ENCODE data around the gene SMURF1.

Gene SMURF1

GRCh38 chr7:99098286-99098823, 45.6 kb downstream of the SMURF1 start:
- no peak for DNase-seq (ENCODE audit: low read depth, low spot score)

DNA sequence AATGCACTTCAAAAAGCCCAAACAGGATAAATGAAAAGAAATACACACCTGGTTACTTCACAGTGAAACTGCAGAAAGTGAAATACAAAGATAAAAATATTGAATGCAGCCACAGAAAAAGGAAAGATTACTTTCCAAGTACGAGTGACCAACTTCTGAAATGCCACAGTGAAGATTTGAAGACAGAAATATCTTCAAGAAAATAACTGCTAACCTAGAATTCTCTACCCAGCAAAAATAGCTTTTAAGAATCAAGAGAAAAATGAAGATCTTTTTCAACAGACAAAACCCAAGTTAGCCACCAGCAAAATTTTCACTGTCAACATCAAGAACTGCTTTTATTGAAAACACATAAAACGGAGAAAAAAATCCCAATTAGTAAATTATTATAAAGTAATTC, 46.2 kb downstream of the SMURF1 start:
- no peak for DNase-seq (ENCODE audit: low read depth, low spot score)

DNA sequence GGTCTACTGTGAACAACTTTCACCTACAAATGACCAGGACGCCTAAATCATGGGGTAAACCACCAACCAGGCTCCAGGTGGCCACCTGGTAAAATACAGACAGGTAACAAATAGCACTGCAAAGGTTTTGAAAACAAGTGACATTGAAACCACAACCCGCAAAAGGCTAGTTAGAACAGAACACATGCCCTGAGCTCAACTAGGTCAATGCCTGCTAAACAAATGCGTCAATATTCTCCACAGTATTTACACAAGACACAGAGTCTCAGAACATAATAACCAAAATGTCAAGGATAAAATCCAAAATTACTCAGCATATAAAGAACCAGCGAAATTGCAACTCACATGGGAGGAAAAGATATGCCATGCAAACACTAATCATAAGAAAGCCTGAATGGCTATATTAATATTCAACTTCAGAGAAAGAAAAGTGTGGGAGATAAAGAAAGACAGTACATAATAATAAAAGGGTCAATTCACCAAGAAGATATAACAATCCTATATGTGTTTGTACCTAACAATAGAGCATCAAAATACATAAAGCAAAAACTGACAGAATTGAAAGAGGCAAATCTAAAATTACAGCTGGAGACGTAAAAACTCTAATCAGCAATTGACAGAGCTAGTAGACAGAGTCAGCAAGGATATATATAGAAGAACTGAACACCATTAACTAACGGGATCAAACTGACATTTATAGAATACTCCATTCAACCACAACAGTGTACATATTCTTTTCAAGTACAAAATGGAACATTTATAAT, 47.6 kb downstream of the SMURF1 start:
- DNase-seq (ENCODE audit: low read depth, low spot score): no peak

DNA sequence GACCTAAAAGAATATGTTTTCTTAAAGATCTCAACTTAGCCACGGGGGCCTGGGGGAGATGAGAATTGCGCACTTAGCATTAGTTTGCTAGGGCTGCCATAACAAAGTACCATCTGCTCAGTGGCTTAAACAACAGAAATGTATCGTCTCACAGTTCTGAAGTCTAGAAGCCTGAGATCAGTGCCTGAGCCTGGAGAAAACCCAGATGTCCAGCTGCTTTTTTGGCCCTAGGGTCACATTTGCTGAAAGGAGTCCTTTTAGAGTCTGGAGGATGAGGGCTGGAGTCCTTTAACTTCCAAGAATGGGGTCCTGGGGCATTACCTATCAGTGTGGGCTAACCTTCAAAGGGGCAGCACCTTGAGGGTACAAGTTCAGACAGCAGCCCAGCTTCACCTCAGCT, 48.2 kb downstream of the SMURF1 start:
- DNase-seq (ENCODE audit: low read depth, low spot score): no peak

DNA sequence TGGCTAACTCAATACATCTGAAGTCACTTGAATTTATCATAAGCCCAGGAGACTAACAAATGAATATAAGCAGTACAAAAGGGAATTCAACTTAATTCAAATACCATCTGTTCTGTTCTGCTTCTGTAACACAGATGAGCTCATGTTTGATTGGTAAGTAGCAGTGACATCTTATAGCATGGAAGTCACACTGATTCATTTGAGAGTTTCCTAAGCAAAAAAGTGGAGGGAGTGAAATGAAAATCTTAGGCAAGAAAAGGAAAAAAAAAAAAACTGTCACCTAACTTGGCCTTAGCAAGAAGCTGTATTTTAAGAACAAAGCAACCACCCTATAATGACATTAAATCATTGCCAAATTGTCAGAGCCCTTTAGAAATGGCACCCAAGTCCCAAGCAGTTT, 49.5 kb downstream of the SMURF1 start:
- no peak for DNase-seq (ENCODE audit: low read depth, low spot score)

GRCh38 chr7:99092064-99092720, 51.7 kb downstream of the SMURF1 start:
- no peak for DNase-seq (ENCODE audit: low read depth, low spot score)

DNA sequence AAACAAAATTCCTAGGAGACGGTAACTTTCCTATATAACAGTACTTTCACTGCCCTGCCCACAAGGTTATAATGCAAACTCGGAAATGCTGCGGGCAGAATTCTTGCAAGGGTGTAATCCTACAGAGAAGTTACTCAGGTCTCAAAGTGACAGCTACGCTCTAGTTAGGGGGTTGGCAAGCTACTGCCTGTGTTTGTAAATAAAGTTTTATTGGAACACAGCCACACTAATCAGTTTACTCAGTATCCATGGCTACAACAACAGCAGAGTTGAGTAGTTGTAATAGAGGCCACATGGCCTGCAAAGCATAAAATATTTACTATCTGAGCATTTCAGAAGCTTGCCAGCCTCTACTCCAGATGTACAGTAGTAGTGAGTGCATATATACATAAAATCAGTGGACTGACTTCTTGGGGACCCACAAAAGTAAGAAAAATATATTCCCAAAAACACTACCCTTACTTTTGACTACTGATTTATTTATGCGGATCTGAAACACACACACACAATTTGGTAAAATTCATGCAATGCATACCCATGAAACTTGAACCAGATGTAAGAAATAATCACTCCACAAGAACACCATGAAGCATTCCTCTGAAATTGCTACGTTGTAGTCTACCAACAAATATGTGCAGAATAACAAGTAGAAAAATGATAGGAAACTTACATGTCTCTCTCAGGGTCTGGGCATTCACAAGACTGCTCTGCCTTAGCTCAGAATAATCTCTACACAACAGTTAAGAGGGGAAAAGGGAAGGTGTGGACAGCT, 53.0 kb downstream of the SMURF1 start:
- DNase-seq (ENCODE audit: low read depth, low spot score): no peak

DNA sequence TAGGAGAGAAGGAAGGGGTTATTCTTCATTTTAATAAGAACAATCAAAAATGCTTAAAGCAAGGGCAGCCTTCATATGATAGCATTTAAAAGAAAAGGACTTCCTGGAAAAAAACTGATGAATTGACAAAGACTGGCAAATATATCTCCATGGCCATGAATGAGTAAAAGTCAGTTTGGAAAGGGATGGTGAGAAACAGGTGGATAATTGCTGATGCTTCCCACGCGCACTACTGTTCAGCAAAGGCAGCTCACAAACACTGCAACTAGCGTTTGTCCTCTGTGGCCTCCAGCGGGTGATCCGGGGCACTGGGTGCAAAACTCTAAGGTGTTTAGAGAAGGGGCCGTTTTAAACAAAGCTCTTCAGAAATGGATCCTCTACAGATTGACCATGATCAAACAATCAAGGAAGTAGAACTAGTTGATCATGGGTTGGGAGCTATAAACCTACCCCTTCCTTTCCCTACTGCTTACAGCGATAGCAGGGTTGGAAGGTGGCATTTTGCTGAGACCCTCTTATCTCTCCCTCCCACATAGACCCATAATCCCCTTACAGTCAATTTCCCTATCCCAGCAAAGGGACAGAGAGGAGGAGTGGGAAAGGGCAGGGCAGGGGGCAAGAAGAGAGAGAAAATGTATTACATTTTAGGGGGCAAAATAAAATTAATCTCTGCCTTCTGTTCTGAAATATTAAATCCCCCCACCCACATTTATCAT, 53.8 kb downstream of the SMURF1 start:
- no peak for DNase-seq (ENCODE audit: low read depth, low spot score)

GRCh38 chr7:99086944-99087343, 57.0 kb downstream of the SMURF1 start:
- DNase-seq (ENCODE audit: low read depth, low spot score): no peak

DNA sequence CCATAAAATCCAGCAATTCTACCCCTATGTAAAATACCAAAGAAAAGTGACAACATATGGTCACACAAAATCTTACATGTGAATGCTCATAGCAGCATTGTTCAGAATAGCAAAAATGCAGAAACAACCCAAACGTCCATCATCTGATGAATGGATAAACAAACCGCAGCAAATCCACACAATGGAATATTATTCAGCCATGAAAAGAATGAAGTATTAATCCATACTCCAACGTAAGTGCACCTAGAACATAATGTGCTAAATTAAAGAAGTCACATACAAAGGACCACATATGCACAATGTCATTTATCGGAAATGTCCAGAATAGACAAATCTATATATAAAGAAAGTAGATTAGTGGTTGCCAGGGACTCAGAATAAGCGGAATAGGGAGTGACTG, 57.4 kb downstream of the SMURF1 start:
- DNase-seq (ENCODE audit: low read depth, low spot score): no peak

DNA sequence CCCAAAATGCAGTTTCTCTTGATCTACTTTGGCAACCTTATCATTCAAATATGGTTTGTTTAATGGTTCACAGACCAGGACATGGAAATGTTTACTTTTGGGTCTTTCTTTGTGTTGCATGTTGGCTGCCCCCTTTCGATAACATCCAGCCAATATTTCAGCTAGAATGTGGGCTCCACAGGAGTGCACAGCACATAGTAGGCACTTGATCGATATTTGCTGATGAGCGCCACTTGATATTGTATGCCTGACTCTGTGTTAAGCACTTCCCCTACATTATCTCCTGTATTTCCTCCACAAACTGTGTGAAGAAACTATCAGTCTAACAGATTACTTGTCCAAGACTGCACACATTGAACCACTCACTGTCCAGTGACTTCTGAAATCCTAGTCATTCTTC, 60.2 kb downstream of the SMURF1 start:
- DNase-seq (ENCODE audit: low read depth, low spot score): no peak

- DNase-seq (ENCODE audit: low read depth, low spot score): no peak
Measured at GRCh38 chr7:99083068-99083651, 60.7 kb downstream of the SMURF1 start.

DNA sequence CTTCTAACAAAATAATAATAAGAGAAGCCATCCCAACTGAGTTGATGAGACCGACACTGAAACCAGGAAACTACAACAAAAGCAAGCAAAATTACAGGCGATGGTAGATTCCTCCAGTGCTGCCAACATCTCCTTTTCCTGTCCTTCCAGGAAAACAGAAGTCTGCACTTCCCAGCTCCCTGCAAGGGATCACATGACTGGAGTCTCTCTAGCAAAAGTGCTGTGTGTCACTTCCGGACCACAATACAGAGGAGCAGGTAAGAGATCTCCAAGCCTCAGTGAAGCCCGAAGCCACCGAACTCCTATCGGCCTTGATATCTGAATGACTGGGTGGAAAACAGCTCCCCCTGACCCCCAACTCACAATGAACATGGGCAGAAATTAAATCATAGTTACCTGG, 63.2 kb downstream of the SMURF1 start:
- no peak for DNase-seq (ENCODE audit: low read depth, low spot score)

DNA sequence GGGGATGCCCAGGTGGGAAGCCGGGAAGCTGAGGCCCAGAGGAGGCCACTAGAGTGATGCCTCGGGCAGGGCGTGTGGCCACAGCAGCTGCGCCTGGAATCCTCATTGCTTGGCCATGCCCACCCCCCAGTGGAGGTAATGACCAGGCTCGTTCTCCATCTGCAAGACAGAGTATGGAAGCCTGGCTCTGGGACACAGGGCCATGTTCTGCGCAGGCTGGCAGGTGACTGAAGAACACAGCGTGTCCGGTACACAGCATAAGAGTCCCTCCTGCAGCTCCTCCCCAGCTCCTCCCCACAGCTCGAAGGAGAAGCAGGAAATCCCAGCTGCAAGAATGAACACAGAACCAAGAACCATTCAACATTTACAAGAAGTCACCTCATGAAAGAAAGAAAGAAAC, 64.8 kb downstream of the SMURF1 start:
- no peak for DNase-seq (ENCODE audit: low read depth, low spot score)

DNA sequence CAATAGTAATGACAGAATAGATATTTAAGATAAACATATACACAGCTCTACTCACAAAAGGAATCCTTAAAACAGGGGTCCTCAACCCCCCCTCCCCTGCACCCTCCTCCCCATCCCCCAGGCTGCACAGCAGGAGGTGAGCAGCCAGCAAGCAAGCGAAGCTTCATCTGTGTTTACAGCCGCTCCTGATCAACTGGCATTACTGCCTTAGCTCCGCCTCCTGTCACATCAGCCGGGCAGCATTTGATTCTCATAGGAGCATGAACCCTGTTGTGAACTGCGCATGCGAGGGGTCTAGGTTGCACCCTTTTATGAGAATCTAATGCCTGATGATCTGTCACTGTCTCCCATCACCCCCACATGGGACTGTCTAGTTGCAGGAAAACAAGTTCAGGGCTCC, 65.5 kb downstream of the SMURF1 start:
- no peak for DNase-seq (ENCODE audit: low read depth, low spot score)

GRCh38 chr7:99076615-99077014, 67.3 kb downstream of the SMURF1 start:
- DNase-seq (ENCODE audit: low read depth, low spot score): no peak

- DNase-seq (ENCODE audit: low read depth, low spot score): no peak
Measured at GRCh38 chr7:99073839-99074446, 70.0 kb downstream of the SMURF1 start.

GRCh38 chr7:99072126-99072525, 71.8 kb downstream of the SMURF1 start:
- DNase-seq (ENCODE audit: low read depth, low spot score): no peak

DNA sequence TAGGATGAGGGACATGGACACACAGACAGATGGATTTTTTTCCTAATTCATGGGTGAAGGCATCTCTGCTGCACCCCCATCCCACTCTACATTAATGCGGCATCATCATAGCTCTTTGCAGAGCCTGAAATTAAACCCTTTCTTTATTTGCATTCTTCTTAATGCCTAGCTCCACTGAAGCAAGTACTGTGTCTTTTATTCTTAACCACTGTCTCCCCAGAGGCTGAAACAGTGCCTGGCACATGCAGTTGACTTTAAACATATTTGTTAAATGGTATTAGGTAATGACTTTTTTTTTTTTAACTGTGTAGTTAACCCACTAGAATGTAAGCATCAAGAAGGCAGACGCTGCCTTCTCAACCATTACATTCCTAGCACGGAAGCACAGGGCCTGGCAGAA, 73.5 kb downstream of the SMURF1 start:
- no peak for DNase-seq (ENCODE audit: low read depth, low spot score)

DNA sequence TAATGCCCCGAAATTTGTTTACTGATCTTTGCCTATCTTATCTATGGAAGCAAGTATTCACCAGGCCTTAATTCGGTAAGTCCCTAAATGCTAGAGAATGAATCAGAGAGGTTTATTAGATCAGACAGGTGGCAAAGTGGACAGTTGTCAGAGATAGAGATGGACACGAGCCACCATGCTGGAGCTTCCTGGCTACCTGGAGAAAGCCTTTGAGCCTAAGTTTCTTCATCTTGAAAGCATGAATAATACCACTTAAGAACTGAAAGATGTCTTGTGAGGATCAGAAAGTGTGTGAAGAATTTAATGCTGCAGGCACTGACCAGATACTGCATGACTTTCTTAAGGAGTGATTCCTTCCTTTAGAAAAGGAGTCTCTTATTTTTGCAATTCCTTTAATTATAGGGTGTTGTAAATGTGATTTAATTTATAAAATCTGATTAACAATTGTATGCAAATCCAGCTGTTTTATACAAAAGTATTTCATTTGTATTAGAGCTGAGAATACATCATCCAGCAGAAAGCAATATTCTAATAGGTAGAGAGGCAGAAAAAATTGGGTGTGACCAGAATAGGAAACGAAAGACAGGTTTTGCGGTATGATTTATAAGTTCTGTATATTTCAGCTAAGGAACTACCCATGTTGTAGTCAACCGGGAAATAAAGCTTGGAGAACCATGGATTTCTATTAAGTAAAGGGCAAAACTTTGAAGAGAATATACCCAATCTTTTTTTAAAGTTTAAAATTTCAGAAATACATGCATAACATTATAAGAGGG, 82.7 kb downstream of the SMURF1 start:
- DNase-seq (ENCODE audit: low read depth, low spot score): no peak

Data from smooth muscle cell of the brain vasculature (primary cell).